Measurements from ENCODE around the gene LEMD3. TPM values are rescaled to one million over a fixed set of nuclear protein-coding genes. Genes with fewer than 3 reads are reported as not detected.

Gene LEMD3
- polyA plus RNA-seq, 1 donor from 2014 or later, result 41.0 TPM

DNA sequence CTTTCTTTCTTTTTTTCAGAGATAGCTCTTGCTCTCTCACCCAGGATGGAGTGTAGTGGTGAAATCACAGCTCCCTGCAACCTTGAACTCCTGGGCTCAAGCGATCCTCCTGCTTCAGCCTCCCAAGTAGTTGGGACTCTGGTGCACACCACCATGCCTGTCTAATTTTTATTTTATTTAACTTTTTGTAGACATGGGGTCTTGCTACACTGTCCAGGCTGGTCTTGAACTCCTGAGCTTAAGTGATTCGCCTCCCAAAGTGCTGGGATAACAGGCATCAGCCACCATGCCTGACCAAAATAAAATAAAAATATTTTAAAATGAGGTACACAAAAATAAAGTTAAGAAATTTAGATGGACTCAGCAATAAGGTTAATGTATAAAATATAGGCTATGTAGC is 5.1 kb upstream of the LEMD3 start:
- H3K4me3 ChIP-seq (ENCODE audit: low read length), result no peak overlapping the region
- TF ChIP-seq TAF1 (IDR thresholded peaks at IDR 0.05; ENCODE audit: low read depth) (no peak), RAD21 (conservative IDR thresholded peaks at IDR 0.05) (no peak), MXI1 (conservative IDR thresholded peaks at IDR 0.05; ENCODE audit: poor library complexity, severe bottlenecking) (no peak), EZH2 (IDR thresholded peaks at IDR 0.05; ENCODE audit: borderline replicate concordance, insufficient read depth, low read length, poor library complexity, severe bottlenecking) (no peak), SMC3 (conservative IDR thresholded peaks at IDR 0.05; ENCODE audit: poor library complexity) (no peak), POLR2AphosphoS5 (IDR thresholded peaks at IDR 0.05) (no peak), EP300 (conservative IDR thresholded peaks at IDR 0.05; ENCODE audit: poor library complexity, severe bottlenecking) (no peak)
- TF ChIP-seq, protein P1, sequence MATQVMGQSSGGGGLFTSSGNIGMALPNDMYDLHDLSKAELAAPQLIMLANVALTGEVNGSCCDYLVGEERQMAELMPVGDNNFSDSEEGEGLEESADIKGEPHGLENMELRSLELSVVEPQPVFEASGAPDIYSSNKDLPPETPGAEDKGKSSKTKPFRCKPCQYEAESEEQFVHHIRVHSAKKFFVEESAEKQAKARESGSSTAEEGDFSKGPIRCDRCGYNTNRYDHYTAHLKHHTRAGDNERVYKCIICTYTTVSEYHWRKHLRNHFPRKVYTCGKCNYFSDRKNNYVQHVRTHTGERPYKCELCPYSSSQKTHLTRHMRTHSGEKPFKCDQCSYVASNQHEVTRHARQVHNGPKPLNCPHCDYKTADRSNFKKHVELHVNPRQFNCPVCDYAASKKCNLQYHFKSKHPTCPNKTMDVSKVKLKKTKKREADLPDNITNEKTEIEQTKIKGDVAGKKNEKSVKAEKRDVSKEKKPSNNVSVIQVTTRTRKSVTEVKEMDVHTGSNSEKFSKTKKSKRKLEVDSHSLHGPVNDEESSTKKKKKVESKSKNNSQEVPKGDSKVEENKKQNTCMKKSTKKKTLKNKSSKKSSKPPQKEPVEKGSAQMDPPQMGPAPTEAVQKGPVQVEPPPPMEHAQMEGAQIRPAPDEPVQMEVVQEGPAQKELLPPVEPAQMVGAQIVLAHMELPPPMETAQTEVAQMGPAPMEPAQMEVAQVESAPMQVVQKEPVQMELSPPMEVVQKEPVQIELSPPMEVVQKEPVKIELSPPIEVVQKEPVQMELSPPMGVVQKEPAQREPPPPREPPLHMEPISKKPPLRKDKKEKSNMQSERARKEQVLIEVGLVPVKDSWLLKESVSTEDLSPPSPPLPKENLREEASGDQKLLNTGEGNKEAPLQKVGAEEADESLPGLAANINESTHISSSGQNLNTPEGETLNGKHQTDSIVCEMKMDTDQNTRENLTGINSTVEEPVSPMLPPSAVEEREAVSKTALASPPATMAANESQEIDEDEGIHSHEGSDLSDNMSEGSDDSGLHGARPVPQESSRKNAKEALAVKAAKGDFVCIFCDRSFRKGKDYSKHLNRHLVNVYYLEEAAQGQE (IDR thresholded peaks at IDR 0.05; ENCODE audit: borderline replicate concordance), result no peak
- TF ChIP-seq, protein P2, sequence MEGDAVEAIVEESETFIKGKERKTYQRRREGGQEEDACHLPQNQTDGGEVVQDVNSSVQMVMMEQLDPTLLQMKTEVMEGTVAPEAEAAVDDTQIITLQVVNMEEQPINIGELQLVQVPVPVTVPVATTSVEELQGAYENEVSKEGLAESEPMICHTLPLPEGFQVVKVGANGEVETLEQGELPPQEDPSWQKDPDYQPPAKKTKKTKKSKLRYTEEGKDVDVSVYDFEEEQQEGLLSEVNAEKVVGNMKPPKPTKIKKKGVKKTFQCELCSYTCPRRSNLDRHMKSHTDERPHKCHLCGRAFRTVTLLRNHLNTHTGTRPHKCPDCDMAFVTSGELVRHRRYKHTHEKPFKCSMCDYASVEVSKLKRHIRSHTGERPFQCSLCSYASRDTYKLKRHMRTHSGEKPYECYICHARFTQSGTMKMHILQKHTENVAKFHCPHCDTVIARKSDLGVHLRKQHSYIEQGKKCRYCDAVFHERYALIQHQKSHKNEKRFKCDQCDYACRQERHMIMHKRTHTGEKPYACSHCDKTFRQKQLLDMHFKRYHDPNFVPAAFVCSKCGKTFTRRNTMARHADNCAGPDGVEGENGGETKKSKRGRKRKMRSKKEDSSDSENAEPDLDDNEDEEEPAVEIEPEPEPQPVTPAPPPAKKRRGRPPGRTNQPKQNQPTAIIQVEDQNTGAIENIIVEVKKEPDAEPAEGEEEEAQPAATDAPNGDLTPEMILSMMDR (IDR thresholded peaks at IDR 0.05; ENCODE audit: poor library complexity, severe bottlenecking), result no peak
- H3K79me2 ChIP-seq (replicated peaks; ENCODE audit: insufficient read depth, low read length), result no peaks in the 10 kb centered on the region
- H3K27ac ChIP-seq (ENCODE audit: low read length), result no peak overlapping the region
- no peak overlapping the region for H2AFZ ChIP-seq (ENCODE audit: low read depth, low read length)
- no peak overlapping the region for H3K4me2 ChIP-seq (ENCODE audit: low read length)
- no peaks in the 10 kb centered on the region for H3K9me2 ChIP-seq (ENCODE audit: insufficient read depth, low read length)
- H3K27me3 ChIP-seq (ENCODE audit: insufficient read depth, low read depth, low read length), result peaks cover 10% of the 10 kb centered on the region
- H3F3A ChIP-seq (ENCODE audit: insufficient read depth, low read length, poor library complexity, severe bottlenecking), result no peaks in the 10 kb centered on the region
- no peaks in the 10 kb centered on the region for H3K36me3 ChIP-seq (ENCODE audit: insufficient read depth, low read length)
- no peaks in the 10 kb centered on the region for H3K9me3 ChIP-seq (ENCODE audit: low read length)
- no peaks in the 10 kb centered on the region for H4K20me1 ChIP-seq (ENCODE audit: insufficient read depth)
- H3K9ac ChIP-seq (ENCODE audit: low read length), result no peak overlapping the region

DNA sequence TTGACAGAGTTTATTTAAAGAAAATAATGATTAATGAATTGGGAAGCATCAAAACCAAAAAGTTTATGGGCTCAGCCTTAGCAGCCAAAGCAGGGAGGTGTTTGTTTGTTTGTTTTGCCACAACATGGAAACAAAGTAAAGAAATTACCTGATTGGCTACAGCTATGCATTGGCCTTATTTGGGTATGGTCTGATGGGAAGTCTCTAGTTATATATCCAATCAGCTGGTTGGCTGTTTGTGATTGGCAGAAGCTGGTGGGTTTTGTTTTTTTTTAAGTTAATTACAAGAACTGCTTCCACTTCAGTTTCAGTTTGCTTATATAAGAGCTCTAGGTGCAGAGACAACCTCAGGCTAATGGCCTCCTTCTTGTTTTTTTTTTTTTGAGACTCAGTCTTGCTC is 4.6 kb upstream of the LEMD3 start:
- H3F3A ChIP-seq (ENCODE audit: insufficient read depth, low read length, poor library complexity, severe bottlenecking), result no peaks in the 10 kb centered on the region
- H3K9me3 ChIP-seq (ENCODE audit: low read length), result no peaks in the 10 kb centered on the region
- H3K27ac ChIP-seq (ENCODE audit: low read length), result no peak overlapping the region
- no peaks in the 10 kb centered on the region for H3K36me3 ChIP-seq (ENCODE audit: insufficient read depth, low read length)
- TF ChIP-seq, protein P2 (IDR thresholded peaks at IDR 0.05; ENCODE audit: poor library complexity, severe bottlenecking), result no peak
- TF ChIP-seq SMC3 (conservative IDR thresholded peaks at IDR 0.05; ENCODE audit: poor library complexity) (no peak), EP300 (conservative IDR thresholded peaks at IDR 0.05; ENCODE audit: poor library complexity, severe bottlenecking) (no peak), RAD21 (conservative IDR thresholded peaks at IDR 0.05) (no peak), MXI1 (conservative IDR thresholded peaks at IDR 0.05; ENCODE audit: poor library complexity, severe bottlenecking) (no peak), TAF1 (IDR thresholded peaks at IDR 0.05; ENCODE audit: low read depth) (no peak), POLR2AphosphoS5 (IDR thresholded peaks at IDR 0.05) (no peak), EZH2 (IDR thresholded peaks at IDR 0.05; ENCODE audit: borderline replicate concordance, insufficient read depth, low read length, poor library complexity, severe bottlenecking) (no peak)
- TF ChIP-seq, protein P1 (IDR thresholded peaks at IDR 0.05; ENCODE audit: borderline replicate concordance), result no peak
- H2AFZ ChIP-seq (ENCODE audit: low read depth, low read length), result no peak overlapping the region
- H3K27me3 ChIP-seq (ENCODE audit: insufficient read depth, low read depth, low read length), result peaks cover 10% of the 10 kb centered on the region
- no peaks in the 10 kb centered on the region for H3K79me2 ChIP-seq (replicated peaks; ENCODE audit: insufficient read depth, low read length)
- no peaks in the 10 kb centered on the region for H4K20me1 ChIP-seq (ENCODE audit: insufficient read depth)
- no peak overlapping the region for H3K4me3 ChIP-seq (ENCODE audit: low read length)
- H3K9me2 ChIP-seq (ENCODE audit: insufficient read depth, low read length), result no peaks in the 10 kb centered on the region
- H3K4me2 ChIP-seq (ENCODE audit: low read length), result no peak overlapping the region
- no peak overlapping the region for H3K9ac ChIP-seq (ENCODE audit: low read length)
